SK-N-SH (cell line): ENCODE measurements around the gene SAP30BP. TPM values are rescaled to one million over a fixed set of nuclear protein-coding genes. Genes with fewer than 3 reads are reported as not detected.

Experiments
- CTCF ChIA-PET: fragments of 300-600, 350-600 bp; formaldehyde crosslinking; extraction: SDS; loops from one replicate; lab custom pipeline; 2021; lab: Yijun Ruan, JAX
- POLR2A ChIA-PET: fragments of 350-600 bp; sonication (Branson Sonifier 250); formaldehyde crosslinking; extraction: SDS; loops from one replicate; lab custom pipeline; 2020; ENCODE audit warnings: antibody characterized with exemption, inconsistent platforms; lab: Yijun Ruan, JAX
- DNase-seq: peaks from one replicate; pipeline ENCODE4 v3.0.0; 2012
- H2AFZ ChIP-seq: fragments of 200-600 bp; sonication (generic); 2 replicates; pipeline ENCODE4 v1.8.1; 2016; ENCODE audit warnings: antibody characterized with exemption, mild to moderate bottlenecking, low read depth
- H3F3A ChIP-seq: fragments of 200-600 bp; sonication (generic); replicated peaks from 2 replicates; pipeline ENCODE3; 2016; ENCODE audit warnings: antibody characterized with exemption, mild to moderate bottlenecking; ENCODE audit not compliant: insufficient read depth
- H3K27ac ChIP-seq, 2 experiments: fragments of 200-500 bp in 1 of 2; fragments of 200-600 bp in 1 of 2; sonication (Bioruptor generic) in 1 of 2; sonication (generic), shearing (Covaris generic) in 1 of 2; 2 replicates each; pipeline versions ENCODE4 v1.5.1 to v1.6.1; 2014 to 2016; ENCODE audit warnings: low read depth in 2 of 2, inconsistent platforms in 1 of 2, low read length in 1 of 2, mild to moderate bottlenecking in 1 of 2, mixed read lengths in 1 of 2
- H3K27me3 ChIP-seq: fragments of 200-600 bp; sonication (generic), shearing (Covaris generic); 2 replicates; pipeline ENCODE4 v1.6.1; 2016; ENCODE audit warnings: mixed run types; ENCODE audit not compliant: insufficient read depth
- H3K36me3 ChIP-seq, 2 experiments: fragments of 200-500 bp in 1 of 2; fragments of 200-600 bp in 1 of 2; sonication (Bioruptor generic) in 1 of 2; sonication (generic) in 1 of 2; replicated peaks in 1 of 2; 2 replicates each; pipeline versions ENCODE3 to v1.5.1; 2014 to 2016; ENCODE audit warnings: low read length in 1 of 2, mild to moderate bottlenecking in 1 of 2; ENCODE audit not compliant: insufficient read depth in 2 of 2, control insufficient read depth in 1 of 2
- H3K4me1 ChIP-seq, 2 experiments: fragments of 200-500 bp in 1 of 2; fragments of 200-600 bp in 1 of 2; sonication (Bioruptor generic) in 1 of 2; sonication (generic), shearing (Covaris generic) in 1 of 2; 2 replicates each; pipeline versions ENCODE4 v1.5.1 to v1.6.1; 2014 to 2016; ENCODE audit warnings: low read depth in 1 of 2, low read length in 1 of 2, mixed run types in 1 of 2; ENCODE audit not compliant: insufficient read depth in 2 of 2, control insufficient read depth in 1 of 2
- H3K4me2 ChIP-seq: fragments of 200-600 bp; sonication (generic), shearing (Covaris generic); 2 replicates; pipeline ENCODE4 v1.6.1; 2017; ENCODE audit warnings: mixed run types
- H3K4me3 ChIP-seq, 2 experiments: fragments of 200-500 bp in 1 of 2; fragments of 200-600 bp in 1 of 2; sonication (Bioruptor generic) in 1 of 2; sonication (generic), shearing (Covaris generic) in 1 of 2; 2 replicates each; pipeline versions ENCODE4 v1.5.1 to v1.8.1; 2014 to 2016; ENCODE audit warnings: low read depth in 2 of 2, inconsistent platforms in 1 of 2, low read length in 1 of 2, mild to moderate bottlenecking in 1 of 2, mixed read lengths in 1 of 2, moderate library complexity in 1 of 2
- H3K79me2 ChIP-seq: fragments of 200-600 bp; sonication (generic); 2 replicates; pipeline ENCODE4 v1.8.1; 2017; ENCODE audit warnings: mild to moderate bottlenecking; ENCODE audit not compliant: insufficient read depth
- H3K9ac ChIP-seq: fragments of 200-600 bp; sonication (generic); 2 replicates; pipeline ENCODE4 v1.6.1; 2017; ENCODE audit warnings: mixed run types
- H3K9me2 ChIP-seq: fragments of 200-600 bp; sonication (generic); 2 replicates; pipeline ENCODE4 v1.6.1; 2017; ENCODE audit warnings: mixed run types
- H3K9me3 ChIP-seq: fragments of 200-600 bp; sonication (generic); 2 replicates; pipeline ENCODE4 v1.6.1; 2017; ENCODE audit warnings: mixed run types, mild to moderate bottlenecking, moderate library complexity
- H4K20me1 ChIP-seq: fragments of 200-600 bp; sonication (generic); 2 replicates; pipeline ENCODE4 v1.6.1; 2017; ENCODE audit warnings: mild to moderate bottlenecking, mixed run types; ENCODE audit not compliant: insufficient read depth
- ELF1 ChIP-seq: IDR thresholded peaks from 2 replicates; pipeline ENCODE4 v1.4.0; 2012
- FOXJ3 ChIP-seq: sonication (generic); formaldehyde crosslinking; IDR thresholded peaks from 2 replicates; pipeline ENCODE4 v1.5.1; 2020; ENCODE audit warnings: mild to moderate bottlenecking, missing genetic modification reagents
- GABPA ChIP-seq: IDR thresholded peaks from 2 replicates; pipeline ENCODE4 v1.4.0; 2012; ENCODE audit warnings: low read depth, mild to moderate bottlenecking
- GATA2 ChIP-seq: sonication (generic); formaldehyde crosslinking; IDR thresholded peaks from 2 replicates; pipeline ENCODE4 v1.5.0; 2020; ENCODE audit warnings: mild to moderate bottlenecking, missing genetic modification reagents
- JUND ChIP-seq: IDR thresholded peaks from 2 replicates; pipeline ENCODE4 v1.4.0; 2012
- MEF2A ChIP-seq: IDR thresholded peaks from 2 replicates; pipeline ENCODE4 v1.4.0; 2012; ENCODE audit warnings: low read depth, borderline replicate concordance
- NFIC ChIP-seq: IDR thresholded peaks from 2 replicates; pipeline ENCODE4 v1.4.0; 2012; ENCODE audit warnings: borderline replicate concordance
- NRF1 ChIP-seq: IDR thresholded peaks from 2 replicates; pipeline ENCODE4 v1.6.1; 2012; ENCODE audit warnings: low read depth, mild to moderate bottlenecking, low read length
- POLR2AphosphoS5 ChIP-seq: IDR thresholded peaks from 2 replicates; pipeline ENCODE4 v1.6.1; 2012; ENCODE audit warnings: low read depth, low read length
- RAD21 ChIP-seq: IDR thresholded peaks from 2 replicates; pipeline ENCODE4 v1.6.1; 2012; ENCODE audit warnings: mild to moderate bottlenecking, low read length
- RCOR1 ChIP-seq: fragments of 150-350 bp; IDR thresholded peaks from 2 replicates; pipeline ENCODE4 v1.6.1; 2017; ENCODE audit warnings: antibody characterized with exemption, low read length
- RFX5 ChIP-seq: IDR thresholded peaks from 2 replicates; pipeline ENCODE4 v1.6.1; 2012; ENCODE audit warnings: mild to moderate bottlenecking, improper control_type of control experiment, low read length
- SMC3 ChIP-seq: IDR thresholded peaks from 2 replicates; pipeline ENCODE4 v1.6.1; 2012; ENCODE audit warnings: low read depth, low read length, improper control_type of control experiment
- TAF1 ChIP-seq: IDR thresholded peaks from 2 replicates; pipeline ENCODE4 v1.6.1; 2012; ENCODE audit warnings: low read depth, mild to moderate bottlenecking, low read length, moderate library complexity, borderline replicate concordance
- TCF12 ChIP-seq: IDR thresholded peaks from 2 replicates; pipeline ENCODE4 v1.4.0; 2012
- TEAD4 ChIP-seq: IDR thresholded peaks from 2 replicates; pipeline ENCODE4 v1.4.0; 2012; ENCODE audit warnings: mild to moderate bottlenecking, borderline replicate concordance; ENCODE audit not compliant: insufficient read depth
- WGBS: methylation state at CpG from one replicate; pipeline ENCODE4 v1.1.6; 2017; ENCODE audit warnings: low lambda C conversion rate; 5-methylcytosine and 5-hydroxymethylcytosine counted together
- polyA plus RNA-seq, 3 experiments: library from polyadenylated mRNA; depleted of rRNA; stranded (reverse); fragments of >200 nt; gene quantifications; 2 replicates each; pipeline ENCODE4 v1.2.3, GENCODE V29; 2012
- TF ChIP-seq, protein P1 (sequence below): IDR thresholded peaks from 2 replicates; pipeline ENCODE4 v1.6.1; 2012; ENCODE audit warnings: mild to moderate bottlenecking, low read depth, low read length, moderate library complexity
- TF ChIP-seq, protein P2 (sequence below): IDR thresholded peaks from 2 replicates; pipeline ENCODE4; 2012
- TF ChIP-seq, protein P3 (sequence below): fragments of 150-350 bp; IDR thresholded peaks from 2 replicates; pipeline ENCODE4 v1.6.1; 2017; ENCODE audit warnings: antibody characterized with exemption, low read length, low read depth, borderline replicate concordance

Gene SAP30BP
- polyA plus RNA-seq, 1 of the 3 experiments (the other 2 are of a cell fraction), result 158 TPM

DNA sequence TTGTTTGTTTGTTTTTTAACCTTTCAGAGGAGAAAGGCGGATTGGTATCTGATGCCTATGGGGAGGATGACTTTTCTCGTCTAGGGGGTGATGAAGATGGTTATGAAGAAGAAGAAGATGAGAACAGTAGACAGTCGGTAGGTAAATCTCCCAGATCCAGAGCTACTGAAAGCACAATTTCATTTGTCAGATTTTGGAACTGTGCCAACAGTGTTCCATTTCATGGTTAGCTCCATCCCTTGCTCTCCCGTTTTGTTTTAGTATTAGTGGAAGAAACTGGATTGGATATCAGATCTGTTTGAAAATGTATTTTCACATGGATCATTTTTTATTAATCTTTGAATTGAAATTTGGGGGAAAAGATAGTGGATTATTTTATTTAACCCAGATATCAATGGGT is 1.4 kb downstream of the SAP30BP start:
- Histone ChIP-seq H2AFZ (no peak overlapping the region), H4K20me1 (no peaks in the 10 kb centered on the region), H3K36me3 (peaks cover 44 to 65% of the 10 kb centered on the region in 2 experiments), H3K9me2 (no peaks in the 10 kb centered on the region), H3K9me3 (no peaks in the 10 kb centered on the region), H3K4me3 (peak overlapping the region; percentile 94 to 97; a peak in 3 of 4 replicates), H3K27ac (peak overlapping the region in 1 of 2 experiments; percentile 79; a peak in 1 of 4 replicates), H3K27me3 (no peaks in the 10 kb centered on the region), H3K79me2 (peaks cover 87% of the 10 kb centered on the region), H3K4me2 (peak overlapping the region; percentile 77), H3K4me1 (peaks cover 12 to 16% of the 10 kb centered on the region in 2 experiments; a peak in 3 of 4 replicates), H3F3A (peaks cover 11% of the 10 kb centered on the region), H3K9ac (peak overlapping the region; percentile 93)
- 49% methylated on average over 4 of the region's 4 CpGs for WGBS
- ChIA-PET CTCF (interaction anchor here (0.7 to 5.9 kb wide), 10 partner anchors 7 to 85 kb away, joined by 3 to 75 read pairs (median 4); partner anchors contain the start of gene SMIM5), POLR2A (no interaction called here)
- TF ChIP-seq NFIC (peak; percentile 65), TCF12 (no peak)
- DNase-seq, result no peak

DNA sequence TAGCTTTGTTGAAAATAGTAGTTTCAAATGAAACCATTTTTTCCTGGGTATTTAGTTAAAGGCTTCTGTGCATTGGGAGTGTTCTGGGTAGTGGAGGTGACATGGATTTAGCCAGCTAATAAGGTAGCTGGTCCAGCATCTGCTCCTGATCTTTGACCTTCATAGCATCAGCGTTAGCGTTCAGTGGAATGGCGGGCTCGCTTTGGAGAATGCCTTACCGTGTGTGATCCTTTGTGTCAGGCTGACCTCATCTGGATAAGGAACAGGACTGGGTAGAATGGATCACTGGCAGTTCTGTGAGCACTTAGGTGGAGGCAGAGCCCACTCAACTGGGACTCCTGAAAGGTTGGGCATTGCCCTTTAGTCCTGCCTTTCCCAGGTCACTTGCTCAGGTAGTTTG is 3.7 kb downstream of the SAP30BP start:
- no peaks in the 10 kb centered on the region for H3K9me2 ChIP-seq
- H3K9ac ChIP-seq, result no peak overlapping the region
- no peak overlapping the region for H3K4me2 ChIP-seq
- H3K27ac ChIP-seq, result no peak overlapping the region
- peaks cover 46 to 67% of the 10 kb centered on the region in 2 experiments for H3K36me3 ChIP-seq
- peaks cover 100% of the 10 kb centered on the region for H3K79me2 ChIP-seq
- TF ChIP-seq SMC3 (no peak), RFX5 (no peak), RCOR1 (no peak), GATA2 (CRISPR knock-in tag) (no peak), JUND (no peak)
- WGBS, result 85% methylated on average over 5 of the region's 5 CpGs
- peaks cover 29% of the 10 kb centered on the region for H3F3A ChIP-seq
- CTCF ChIA-PET, result interaction anchor here (0.6 to 7.5 kb wide), 15 partner anchors 11 to 748 kb away, joined by 3 to 297 read pairs (median 4); partner anchors contain the start of genes GALK1, SMIM5 and USH1G
- H4K20me1 ChIP-seq, result no peaks in the 10 kb centered on the region
- H3K4me1 ChIP-seq, result peaks cover 10 to 14% of the 10 kb centered on the region in 2 experiments; a peak in 3 of 4 replicates
- H2AFZ ChIP-seq, result no peak overlapping the region
- H3K4me3 ChIP-seq, result no peak overlapping the region
- POLR2A ChIA-PET, result no interaction called here
- no peaks in the 10 kb centered on the region for H3K9me3 ChIP-seq
- no peak for DNase-seq
- no peaks in the 10 kb centered on the region for H3K27me3 ChIP-seq

DNA sequence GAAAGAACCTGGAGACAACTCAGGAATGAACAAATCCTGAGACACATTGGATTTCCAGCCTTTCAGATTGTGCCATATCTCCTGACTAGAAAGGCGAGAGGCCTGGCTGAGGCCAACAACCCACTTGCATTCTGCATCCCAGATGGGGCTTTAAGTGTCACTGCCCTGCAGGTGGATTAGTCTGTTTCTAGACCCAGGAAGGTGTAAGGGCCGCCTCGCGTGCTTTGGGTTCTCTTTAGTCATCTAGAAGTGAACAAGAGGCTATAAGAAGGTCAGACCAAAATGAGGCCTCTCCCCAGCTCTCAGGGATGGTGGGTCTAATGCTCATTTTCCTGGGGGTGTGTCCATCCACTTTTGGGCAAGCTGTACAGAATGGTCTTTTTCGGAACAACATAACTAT is 4.9 kb downstream of the SAP30BP start:
- no peaks in the 10 kb centered on the region for H3K9me3 ChIP-seq
- peaks cover 56 to 79% of the 10 kb centered on the region in 2 experiments for H3K36me3 ChIP-seq
- peaks cover 29% of the 10 kb centered on the region for H3F3A ChIP-seq
- CTCF ChIA-PET, result interaction anchor here (0.9 to 7.5 kb wide), 14 partner anchors 9 to 749 kb away, joined by 3 to 297 read pairs (median 8); partner anchors contain the start of genes GALK1, SMIM5 and USH1G
- H3K9ac ChIP-seq, result no peak overlapping the region
- no peak overlapping the region for H3K4me3 ChIP-seq
- H3K79me2 ChIP-seq, result peaks cover 100% of the 10 kb centered on the region
- POLR2A ChIA-PET, result no interaction called here
- 96% methylated on average over 5 of the region's 5 CpGs for WGBS
- no peaks in the 10 kb centered on the region for H4K20me1 ChIP-seq
- DNase-seq, result no peak
- H3K27me3 ChIP-seq, result no peaks in the 10 kb centered on the region
- peaks cover 5 to 8% of the 10 kb centered on the region in 2 experiments; a peak in 3 of 4 replicates for H3K4me1 ChIP-seq
- no peak overlapping the region for H3K4me2 ChIP-seq
- H3K9me2 ChIP-seq, result no peaks in the 10 kb centered on the region
- H3K27ac ChIP-seq, result no peak overlapping the region
- H2AFZ ChIP-seq, result no peak overlapping the region
- TF ChIP-seq, protein P1, sequence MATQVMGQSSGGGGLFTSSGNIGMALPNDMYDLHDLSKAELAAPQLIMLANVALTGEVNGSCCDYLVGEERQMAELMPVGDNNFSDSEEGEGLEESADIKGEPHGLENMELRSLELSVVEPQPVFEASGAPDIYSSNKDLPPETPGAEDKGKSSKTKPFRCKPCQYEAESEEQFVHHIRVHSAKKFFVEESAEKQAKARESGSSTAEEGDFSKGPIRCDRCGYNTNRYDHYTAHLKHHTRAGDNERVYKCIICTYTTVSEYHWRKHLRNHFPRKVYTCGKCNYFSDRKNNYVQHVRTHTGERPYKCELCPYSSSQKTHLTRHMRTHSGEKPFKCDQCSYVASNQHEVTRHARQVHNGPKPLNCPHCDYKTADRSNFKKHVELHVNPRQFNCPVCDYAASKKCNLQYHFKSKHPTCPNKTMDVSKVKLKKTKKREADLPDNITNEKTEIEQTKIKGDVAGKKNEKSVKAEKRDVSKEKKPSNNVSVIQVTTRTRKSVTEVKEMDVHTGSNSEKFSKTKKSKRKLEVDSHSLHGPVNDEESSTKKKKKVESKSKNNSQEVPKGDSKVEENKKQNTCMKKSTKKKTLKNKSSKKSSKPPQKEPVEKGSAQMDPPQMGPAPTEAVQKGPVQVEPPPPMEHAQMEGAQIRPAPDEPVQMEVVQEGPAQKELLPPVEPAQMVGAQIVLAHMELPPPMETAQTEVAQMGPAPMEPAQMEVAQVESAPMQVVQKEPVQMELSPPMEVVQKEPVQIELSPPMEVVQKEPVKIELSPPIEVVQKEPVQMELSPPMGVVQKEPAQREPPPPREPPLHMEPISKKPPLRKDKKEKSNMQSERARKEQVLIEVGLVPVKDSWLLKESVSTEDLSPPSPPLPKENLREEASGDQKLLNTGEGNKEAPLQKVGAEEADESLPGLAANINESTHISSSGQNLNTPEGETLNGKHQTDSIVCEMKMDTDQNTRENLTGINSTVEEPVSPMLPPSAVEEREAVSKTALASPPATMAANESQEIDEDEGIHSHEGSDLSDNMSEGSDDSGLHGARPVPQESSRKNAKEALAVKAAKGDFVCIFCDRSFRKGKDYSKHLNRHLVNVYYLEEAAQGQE, result no peak
- no peak for TF ChIP-seq TCF12
- TF ChIP-seq TAF1, result no peak
- no peak for TF ChIP-seq RFX5
- no peak for TF ChIP-seq GABPA
- no peak for TF ChIP-seq FOXJ3 (CRISPR knock-in tag)
- no peak for TF ChIP-seq NRF1
- TF ChIP-seq ELF1, result no peak
- TF ChIP-seq, protein P2, sequence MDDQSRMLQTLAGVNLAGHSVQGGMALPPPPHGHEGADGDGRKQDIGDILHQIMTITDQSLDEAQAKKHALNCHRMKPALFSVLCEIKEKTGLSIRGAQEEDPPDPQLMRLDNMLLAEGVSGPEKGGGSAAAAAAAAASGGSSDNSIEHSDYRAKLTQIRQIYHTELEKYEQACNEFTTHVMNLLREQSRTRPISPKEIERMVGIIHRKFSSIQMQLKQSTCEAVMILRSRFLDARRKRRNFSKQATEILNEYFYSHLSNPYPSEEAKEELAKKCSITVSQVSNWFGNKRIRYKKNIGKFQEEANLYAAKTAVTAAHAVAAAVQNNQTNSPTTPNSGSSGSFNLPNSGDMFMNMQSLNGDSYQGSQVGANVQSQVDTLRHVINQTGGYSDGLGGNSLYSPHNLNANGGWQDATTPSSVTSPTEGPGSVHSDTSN, result no peak
- no peak for TF ChIP-seq RAD21
- no peak for TF ChIP-seq MEF2A
- TF ChIP-seq, protein P3, sequence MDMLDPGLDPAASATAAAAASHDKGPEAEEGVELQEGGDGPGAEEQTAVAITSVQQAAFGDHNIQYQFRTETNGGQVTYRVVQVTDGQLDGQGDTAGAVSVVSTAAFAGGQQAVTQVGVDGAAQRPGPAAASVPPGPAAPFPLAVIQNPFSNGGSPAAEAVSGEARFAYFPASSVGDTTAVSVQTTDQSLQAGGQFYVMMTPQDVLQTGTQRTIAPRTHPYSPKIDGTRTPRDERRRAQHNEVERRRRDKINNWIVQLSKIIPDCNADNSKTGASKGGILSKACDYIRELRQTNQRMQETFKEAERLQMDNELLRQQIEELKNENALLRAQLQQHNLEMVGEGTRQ, result no peak
- TF ChIP-seq TEAD4, result no peak
- TF ChIP-seq JUND, result no peak
- no peak for TF ChIP-seq POLR2AphosphoS5
